IMR-90 (cell line): ENCODE measurements around the gene KLF13.

Experiments used
- RAD21 ChIP-seq: IDR thresholded peaks from 2 replicates; pipeline ENCODE4 v1.6.1; 2012; ENCODE audit warnings: low read length, improper control_type of control experiment
- SMC3 ChIP-seq: fragments of 150-350 bp; IDR thresholded peaks from 2 replicates; pipeline ENCODE4 v1.6.1; 2016; ENCODE audit warnings: low read depth, mild to moderate bottlenecking, antibody characterized with exemption, low read length, moderate library complexity
- TF ChIP-seq, protein P1 (sequence below): conservative IDR thresholded peaks from 2 replicates; pipeline ENCODE4 v1.5.1; 2012; ENCODE audit warnings: mild to moderate bottlenecking, low read depth, low read length, improper control_type of control experiment

DNA sequence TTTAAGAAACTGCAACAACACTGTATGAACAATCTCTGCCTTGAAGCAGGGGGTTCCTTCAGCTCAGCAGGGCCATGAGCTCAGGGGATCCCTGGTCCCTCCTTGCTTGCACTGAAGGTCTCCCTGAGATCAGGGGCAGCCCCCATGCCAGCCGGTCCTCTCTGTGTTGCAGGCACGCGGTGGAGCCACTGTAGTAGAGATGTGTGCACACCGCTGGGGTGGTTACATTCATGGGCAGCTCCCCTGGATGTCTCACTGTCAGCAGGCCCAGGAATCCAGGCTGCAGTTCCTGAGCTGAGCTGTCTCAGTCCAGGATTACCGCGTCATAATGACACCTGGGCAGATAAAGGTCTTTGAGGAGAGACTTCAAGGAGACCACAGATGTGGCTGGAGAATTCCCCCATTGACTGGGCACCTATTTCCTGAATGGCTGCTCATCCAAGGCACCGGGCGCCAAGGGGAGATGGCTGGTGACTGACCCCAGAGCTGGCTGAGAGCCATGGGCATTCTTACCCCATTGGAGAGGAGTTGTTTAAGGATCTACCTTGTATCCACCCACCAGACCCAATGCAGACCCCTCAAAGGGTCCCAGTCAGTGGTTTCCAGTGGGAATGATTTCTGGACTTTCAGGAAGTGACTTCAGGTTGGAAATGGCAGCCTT lies 10.4 kb upstream of the KLF13 start:
- TF ChIP-seq, protein P1, sequence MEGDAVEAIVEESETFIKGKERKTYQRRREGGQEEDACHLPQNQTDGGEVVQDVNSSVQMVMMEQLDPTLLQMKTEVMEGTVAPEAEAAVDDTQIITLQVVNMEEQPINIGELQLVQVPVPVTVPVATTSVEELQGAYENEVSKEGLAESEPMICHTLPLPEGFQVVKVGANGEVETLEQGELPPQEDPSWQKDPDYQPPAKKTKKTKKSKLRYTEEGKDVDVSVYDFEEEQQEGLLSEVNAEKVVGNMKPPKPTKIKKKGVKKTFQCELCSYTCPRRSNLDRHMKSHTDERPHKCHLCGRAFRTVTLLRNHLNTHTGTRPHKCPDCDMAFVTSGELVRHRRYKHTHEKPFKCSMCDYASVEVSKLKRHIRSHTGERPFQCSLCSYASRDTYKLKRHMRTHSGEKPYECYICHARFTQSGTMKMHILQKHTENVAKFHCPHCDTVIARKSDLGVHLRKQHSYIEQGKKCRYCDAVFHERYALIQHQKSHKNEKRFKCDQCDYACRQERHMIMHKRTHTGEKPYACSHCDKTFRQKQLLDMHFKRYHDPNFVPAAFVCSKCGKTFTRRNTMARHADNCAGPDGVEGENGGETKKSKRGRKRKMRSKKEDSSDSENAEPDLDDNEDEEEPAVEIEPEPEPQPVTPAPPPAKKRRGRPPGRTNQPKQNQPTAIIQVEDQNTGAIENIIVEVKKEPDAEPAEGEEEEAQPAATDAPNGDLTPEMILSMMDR: no peak
- TF ChIP-seq SMC3 (no peak), RAD21 (no peak)
